GM18505 (cell line): ENCODE measurements around the gene EHD4.

Experiments
- ATAC-seq: cut with Tn5 transposase; IDR thresholded peaks from one replicate; pipeline ENCODE4 v1.9.1; 2021; ENCODE audit not compliant: unreplicated experiment
- POLR2A ChIP-seq: IDR thresholded peaks from 4 replicates; pipeline ENCODE4 v1.6.1; 2011; ENCODE audit warnings: borderline replicate concordance; ENCODE audit not compliant: insufficient read depth, insufficient read length; ENCODE audit errors: extremely low read depth

EHD4 gene

GRCh38 chr15:41885841-41886240, 86.5 kb downstream of the EHD4 start:
- no peak for ATAC-seq
- no peak for TF ChIP-seq POLR2A

GRCh38 chr15:41885321-41885720, 87.0 kb downstream of the EHD4 start:
- ATAC-seq, result no peak
- TF ChIP-seq POLR2A, result no peak

- no peak for ATAC-seq
- no peak for TF ChIP-seq POLR2A
These were observed 87.9 kb downstream of the EHD4 start for GRCh38 chr15:41884458-41884857.

GRCh38 chr15:41883484-41883825, 88.9 kb downstream of the EHD4 start:
- no peak for ATAC-seq
- no peak for TF ChIP-seq POLR2A

GRCh38 chr15:41882689-41883483, 89.5 kb downstream of the EHD4 start:
- TF ChIP-seq POLR2A, result no peak
- no peak for ATAC-seq

- ATAC-seq, result no peak
- TF ChIP-seq POLR2A, result no peak
These were observed 90.3 kb downstream of the EHD4 start for GRCh38 chr15:41881920-41882688.

- ATAC-seq, result no peak
- TF ChIP-seq POLR2A, result no peak
These were observed 90.8 kb downstream of the EHD4 start for GRCh38 chr15:41881550-41881919.

- ATAC-seq, result no peak
- no peak for TF ChIP-seq POLR2A
These were observed 91.3 kb downstream of the EHD4 start for GRCh38 chr15:41881086-41881485.

- TF ChIP-seq POLR2A, result no peak
- ATAC-seq, result no peak
These were observed 92.0 kb downstream of the EHD4 start for GRCh38 chr15:41880156-41880877.

GRCh38 chr15:41879321-41879845, 93.0 kb downstream of the EHD4 start:
- no peak for ATAC-seq
- TF ChIP-seq POLR2A, result no peak

- ATAC-seq, result no peak
- TF ChIP-seq POLR2A, result no peak
These were observed 94.0 kb downstream of the EHD4 start for GRCh38 chr15:41878355-41878699.

GRCh38 chr15:41877631-41878354, 94.6 kb downstream of the EHD4 start:
- TF ChIP-seq POLR2A, result no peak
- no peak for ATAC-seq

GRCh38 chr15:41876689-41877088, 95.7 kb downstream of the EHD4 start:
- TF ChIP-seq POLR2A, result no peak
- no peak for ATAC-seq
